GM19372 (cell line): ENCODE results near the gene ATP2C1.

Experiments used
- ATAC-seq: cut with Tn5 transposase; IDR thresholded peaks from one replicate; pipeline ENCODE4 v1.9.1; 2021; ENCODE audit warnings: mild to moderate bottlenecking, low read depth, moderate library complexity; ENCODE audit not compliant: unreplicated experiment

ATP2C1 gene

GRCh38 chr3:130975251-130975650 lies 81.4 kb downstream of the ATP2C1 start:
- ATAC-seq: no peak

GRCh38 chr3:130976706-130977105 lies 82.8 kb downstream of the ATP2C1 start:
- ATAC-seq: no peak

GRCh38 chr3:130979117-130979516 lies 85.2 kb downstream of the ATP2C1 start:
- ATAC-seq: no peak

DNA sequence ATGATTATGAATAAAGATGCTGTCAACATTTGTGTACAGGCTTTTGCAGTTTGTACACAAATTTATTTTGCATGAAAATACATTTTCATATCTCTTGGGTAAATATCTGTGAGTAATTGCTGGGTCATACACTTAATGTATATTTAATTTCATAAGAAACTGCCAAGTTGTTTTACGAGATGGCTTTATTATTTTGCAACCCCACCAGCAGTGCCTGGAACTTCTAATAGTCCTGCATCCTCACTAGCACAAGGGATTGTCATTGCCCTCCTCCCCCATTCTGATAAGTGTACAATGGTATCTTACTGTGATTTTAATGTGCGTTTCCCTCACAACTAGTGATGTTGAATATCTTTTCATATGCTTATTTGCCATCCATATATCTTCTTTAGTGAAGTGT lies 87.6 kb downstream of the ATP2C1 start:
- ATAC-seq: no peak

GRCh38 chr3:130990282-130990681 lies 96.4 kb downstream of the ATP2C1 start:
- ATAC-seq: no peak

DNA sequence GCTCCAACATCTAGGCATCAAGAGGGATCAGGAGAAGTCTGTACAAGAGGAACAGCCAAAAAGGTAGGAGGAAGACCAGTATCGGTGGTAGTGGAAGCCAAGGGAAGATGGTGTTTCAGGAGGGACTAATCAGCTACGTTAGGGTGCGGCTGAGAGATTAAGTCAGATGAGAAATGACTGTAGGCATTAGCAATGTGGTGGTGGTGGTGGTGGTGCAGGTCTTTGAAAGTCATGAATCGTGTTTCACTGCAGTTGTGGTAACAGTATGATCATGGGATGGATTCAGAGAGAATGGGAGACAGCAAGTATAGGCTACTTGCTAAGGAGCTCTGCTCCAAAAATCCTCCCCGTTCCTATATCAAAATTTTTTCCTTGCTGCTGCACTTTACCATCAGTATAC lies 97.2 kb downstream of the ATP2C1 start:
- no peak for ATAC-seq

GRCh38 chr3:130992344-130992743 lies 98.5 kb downstream of the ATP2C1 start:
- ATAC-seq: no peak

DNA sequence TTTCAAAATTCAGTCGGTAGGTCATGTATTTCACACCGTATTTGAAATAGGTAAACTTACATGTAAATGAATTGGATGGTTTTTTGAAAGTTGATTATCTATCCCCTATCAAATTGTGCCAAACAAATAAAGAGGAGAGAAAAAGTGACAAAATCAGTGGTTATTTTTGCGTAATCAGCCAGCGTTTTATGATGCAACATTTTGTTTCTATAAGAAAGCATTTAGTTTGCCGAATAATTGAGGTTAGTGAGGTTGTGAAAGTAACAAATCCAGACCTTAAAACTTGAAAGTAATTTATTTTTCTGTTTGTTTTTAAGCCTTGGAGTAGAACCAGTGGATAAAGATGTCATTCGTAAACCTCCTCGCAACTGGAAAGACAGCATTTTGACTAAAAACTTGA lies 103.4 kb downstream of the ATP2C1 start:
- ATAC-seq: no peak

DNA sequence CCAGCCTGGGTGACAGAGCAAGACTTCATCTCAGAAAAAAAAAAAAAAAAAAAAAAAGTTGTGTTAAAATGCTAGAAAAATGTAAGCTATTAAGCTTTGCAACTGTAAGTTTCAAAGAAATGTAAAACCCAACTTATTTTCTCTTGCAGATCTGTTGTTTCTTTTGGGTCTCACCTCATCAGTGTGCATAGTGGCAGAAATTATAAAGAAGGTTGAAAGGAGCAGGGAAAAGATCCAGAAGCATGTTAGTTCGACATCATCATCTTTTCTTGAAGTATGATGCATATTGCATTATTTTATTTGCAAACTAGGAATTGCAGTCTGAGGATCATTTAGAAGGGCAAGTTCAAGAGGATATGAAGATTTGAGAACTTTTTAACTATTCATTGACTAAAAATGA lies 107.2 kb downstream of the ATP2C1 start:
- no peak for ATAC-seq

DNA sequence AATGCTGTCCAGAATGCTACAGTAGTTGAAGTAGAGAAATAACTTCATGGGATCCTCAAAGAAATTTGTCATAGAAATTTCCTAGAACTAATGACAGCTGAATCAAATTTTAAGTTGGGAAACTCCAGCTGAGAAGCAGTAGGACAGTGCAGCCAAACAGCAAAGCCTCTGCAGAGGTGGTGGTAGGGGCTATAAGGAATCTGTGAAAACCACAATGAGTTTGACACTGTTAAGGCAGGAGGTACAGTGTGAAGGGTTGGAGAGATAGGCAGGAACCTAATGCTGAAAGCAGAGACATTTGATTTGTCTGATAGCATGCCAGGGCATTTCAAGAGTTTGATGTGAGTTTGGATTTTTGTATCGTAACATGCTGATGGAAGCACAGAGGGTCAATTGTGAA lies 110.7 kb downstream of the ATP2C1 start:
- ATAC-seq: no peak

DNA sequence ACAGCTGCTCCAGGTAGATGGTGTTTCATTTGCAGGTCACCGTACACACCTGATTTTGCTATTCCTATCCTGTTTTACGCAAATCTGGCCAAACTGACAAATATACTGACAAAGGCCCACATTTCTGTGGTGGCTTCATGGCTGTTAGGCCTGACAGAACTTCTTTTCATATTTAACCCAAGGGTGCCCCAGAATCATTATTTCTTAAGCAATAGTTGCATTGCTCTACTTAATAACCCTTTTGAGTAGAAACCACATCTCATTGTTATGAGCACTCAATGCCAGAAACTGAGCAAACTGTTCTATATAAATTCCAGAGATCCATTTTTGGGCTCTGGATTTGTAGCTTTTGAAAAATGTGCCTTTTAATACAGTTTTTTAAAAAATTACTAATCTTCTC lies 113.4 kb downstream of the ATP2C1 start:
- no peak for ATAC-seq

- ATAC-seq: no peak
These were observed 113.9 kb downstream of the ATP2C1 start for GRCh38 chr3:131007782-131008181.

- ATAC-seq: no peak
These were observed 114.4 kb downstream of the ATP2C1 start for GRCh38 chr3:131008326-131008725.

GRCh38 chr3:131009698-131010097 lies 115.8 kb downstream of the ATP2C1 start:
- ATAC-seq: no peak

- no peak for ATAC-seq
These were observed 125.1 kb downstream of the ATP2C1 start for GRCh38 chr3:131018970-131019369.

DNA sequence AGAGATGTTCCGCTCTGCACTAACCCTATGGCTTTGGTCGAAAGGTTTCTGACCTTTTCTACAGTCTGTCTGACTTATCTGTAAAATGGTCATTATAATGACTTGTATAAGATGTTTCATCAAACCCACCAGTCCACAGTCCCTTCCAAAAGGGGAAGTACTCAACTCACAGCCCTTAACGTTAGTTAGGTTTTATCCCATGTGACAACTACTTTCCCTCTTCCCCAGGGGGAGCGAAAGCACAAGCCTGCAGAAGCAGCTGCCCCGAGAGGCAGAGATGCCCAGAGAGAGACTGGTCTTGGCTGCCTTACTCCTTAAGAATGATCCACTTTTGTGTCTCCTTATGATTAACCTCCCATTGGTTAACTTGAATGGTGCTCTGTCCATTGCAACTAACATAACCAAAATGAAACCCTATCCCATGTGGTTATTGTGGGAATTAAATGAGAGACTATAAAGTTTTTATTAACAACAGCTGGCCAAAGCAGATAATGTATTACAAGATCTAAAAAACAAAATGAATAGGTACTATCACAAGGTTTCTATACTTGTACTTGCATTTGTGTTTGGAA lies 126.3 kb downstream of the ATP2C1 start:
- no peak for ATAC-seq

GRCh38 chr3:131025539-131025938 lies 131.7 kb downstream of the ATP2C1 start:
- ATAC-seq: no peak

DNA sequence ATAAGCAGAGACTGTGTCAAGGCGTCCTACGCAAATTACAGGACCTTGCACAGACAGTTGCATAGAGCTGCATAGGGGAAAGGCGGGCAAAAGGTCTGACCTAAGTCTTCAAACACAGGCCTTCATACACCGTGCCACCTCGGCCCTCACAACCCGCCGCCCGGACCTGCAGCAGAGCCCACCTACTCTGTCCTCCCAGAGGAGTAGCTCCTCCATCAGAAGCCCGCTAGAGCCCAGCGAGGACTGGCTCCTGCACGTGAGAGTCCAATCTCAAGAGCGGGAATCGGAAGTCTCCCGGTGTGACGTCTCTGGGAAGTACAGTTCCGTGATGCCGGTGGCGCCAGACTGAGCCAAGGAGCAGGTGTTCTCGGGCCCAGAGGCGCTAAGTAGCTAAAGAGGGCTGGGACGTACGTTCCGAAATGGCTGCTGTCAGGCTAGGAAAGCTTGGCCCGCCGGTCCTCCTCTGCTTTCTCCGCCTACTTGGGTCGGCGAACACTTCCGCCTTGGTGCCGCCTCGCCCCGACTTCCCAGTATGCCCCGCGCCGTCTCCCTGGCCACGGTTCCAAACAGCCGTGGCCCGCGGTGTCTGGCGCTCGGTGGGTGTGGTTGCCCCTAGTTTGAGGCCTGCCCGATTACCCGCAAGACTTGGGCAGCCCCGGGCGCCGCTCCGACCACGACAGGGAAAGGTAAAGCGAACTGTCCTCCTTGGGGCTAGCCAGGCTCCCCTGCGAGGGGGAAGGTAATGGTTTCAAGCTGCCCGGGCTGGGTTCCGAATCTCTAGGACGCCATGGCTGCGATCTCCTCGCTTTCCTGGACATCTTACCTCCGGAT lies 132.7 kb downstream of the ATP2C1 start, which contains the start of the genes ASTE1 and NEK11:
TSS of gene ASTE1 (minus strand) at position 505 of the 831 bp plus-strand sequence. CDS start 1,519 bp downstream, outside the sequence.
TSS of gene NEK11 (plus strand) at position 557 of the 831 bp plus-strand sequence. CDS start 2,832 bp downstream, outside the sequence.
- ATAC-seq: peak; percentile 98

DNA sequence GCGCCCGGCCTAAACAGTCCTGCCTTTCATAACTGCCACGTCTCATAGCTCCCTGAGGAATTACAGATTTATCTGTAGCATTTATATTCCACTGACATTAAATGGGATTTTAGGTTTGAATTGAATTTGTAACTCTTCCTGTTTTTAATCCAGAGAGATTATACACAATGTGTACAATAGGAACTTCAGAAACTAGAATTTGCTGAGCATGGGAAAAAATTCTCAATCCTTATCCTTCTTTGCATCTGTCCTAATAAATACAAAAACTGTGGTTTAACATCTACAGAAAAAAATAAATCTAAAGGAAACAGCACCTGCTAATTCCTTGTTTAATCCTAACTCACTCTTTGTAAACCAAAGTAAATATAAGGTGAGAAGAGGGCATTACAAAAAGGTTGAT lies 135.0 kb downstream of the ATP2C1 start:
- no peak for ATAC-seq

- ATAC-seq: no peak
These were observed 137.8 kb downstream of the ATP2C1 start for GRCh38 chr3:131031660-131032059.

- ATAC-seq: no peak
These were observed 139.7 kb downstream of the ATP2C1 start for GRCh38 chr3:131033480-131034080.
